GM23248 (cell line): ENCODE data around the gene ASIC1.

ENCODE experiments used
- EZH2 ChIP-seq: fragments of 200-600 bp; sonication (generic); IDR thresholded peaks from 2 replicates; pipeline ENCODE4 v1.6.1; 2018; ENCODE audit warnings: antibody characterized with exemption, mild to moderate bottlenecking; ENCODE audit not compliant: insufficient read depth, poor library complexity, severe bottlenecking
- EZH2phosphoT487 ChIP-seq: fragments of 200-600 bp; sonication (generic); IDR thresholded peaks from 2 replicates; pipeline ENCODE4 v1.6.1; 2018; ENCODE audit warnings: antibody characterized with exemption, moderate library complexity, mild to moderate bottlenecking, low read depth; ENCODE audit not compliant: insufficient read depth

DNA sequence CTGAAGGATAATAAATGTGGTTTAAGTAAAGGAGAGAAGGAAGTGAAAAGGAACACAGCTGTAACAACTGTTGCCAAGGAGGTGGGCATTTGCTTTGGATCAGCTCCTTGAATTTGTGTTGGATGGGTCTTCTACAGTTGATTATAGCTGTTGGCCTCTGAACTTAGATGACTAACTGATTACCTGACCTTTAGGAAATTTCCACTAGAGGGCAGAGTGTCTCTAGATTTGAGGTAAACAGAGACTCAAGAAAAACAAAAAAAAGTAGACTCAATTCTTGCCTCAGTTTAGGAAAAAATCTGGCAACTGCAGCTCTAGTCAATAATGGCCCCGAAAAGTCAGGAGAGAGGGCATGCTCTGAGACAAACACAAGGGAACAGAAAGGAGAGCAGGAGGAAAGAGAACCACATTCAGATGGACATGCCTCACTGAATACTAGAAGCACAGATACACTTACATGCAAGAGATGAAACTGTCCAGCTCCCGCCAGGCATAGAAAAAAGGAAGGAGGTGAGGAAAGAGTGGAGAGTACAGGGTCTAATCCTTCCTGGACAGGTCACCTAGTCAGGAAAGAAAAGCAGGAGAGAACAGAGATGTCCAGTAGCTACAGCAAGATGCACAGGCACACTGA, 75.2 kb downstream of the ASIC1 start:
- TF ChIP-seq EZH2: no peak
- no peak for TF ChIP-seq EZH2phosphoT487
